GM12872 (cell line): ENCODE data around the gene ALK.
A peak's percentile ranks its signal among the peaks of the same experiment; 100 is the strongest.

ENCODE experiments used
- CTCF ChIP-seq: IDR thresholded peaks from 3 replicates; pipeline ENCODE4 v1.5.1; 2011; ENCODE audit warnings: low read depth, mild to moderate bottlenecking, low read length, moderate library complexity; ENCODE audit not compliant: insufficient read depth

The ALK gene

DNA sequence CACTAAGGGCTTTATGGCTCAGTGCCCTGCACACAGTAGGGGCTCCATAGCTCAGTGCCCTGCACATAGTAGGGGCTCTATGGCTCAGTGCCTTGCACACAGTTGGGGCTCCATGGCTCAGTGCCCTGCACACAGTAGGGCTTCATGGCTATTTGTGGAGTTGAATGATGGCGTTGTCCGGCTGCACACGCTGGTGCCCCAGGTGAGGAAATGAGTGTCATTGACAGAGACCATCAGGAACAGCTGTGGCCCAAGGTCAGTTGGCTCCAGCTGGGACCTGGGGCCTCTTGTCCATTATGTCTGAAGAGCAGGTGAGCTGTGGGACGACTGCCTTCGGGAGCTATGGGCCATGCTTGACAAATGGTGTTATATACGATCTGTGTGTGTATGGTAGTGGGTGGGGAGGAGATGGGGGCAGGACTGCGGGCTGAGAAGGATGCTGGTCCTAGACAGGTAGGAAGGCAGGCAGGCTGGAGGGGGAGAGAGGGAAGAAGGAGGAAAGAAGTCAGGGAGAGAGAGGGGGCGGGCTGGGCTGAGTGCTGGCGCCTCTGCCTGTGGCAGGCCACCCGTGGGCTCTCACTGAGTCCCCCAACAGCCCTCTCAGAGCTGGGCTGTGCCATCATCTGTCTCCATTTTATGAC lies 675.5 kb downstream of the ALK start:
- no peak for TF ChIP-seq CTCF

DNA sequence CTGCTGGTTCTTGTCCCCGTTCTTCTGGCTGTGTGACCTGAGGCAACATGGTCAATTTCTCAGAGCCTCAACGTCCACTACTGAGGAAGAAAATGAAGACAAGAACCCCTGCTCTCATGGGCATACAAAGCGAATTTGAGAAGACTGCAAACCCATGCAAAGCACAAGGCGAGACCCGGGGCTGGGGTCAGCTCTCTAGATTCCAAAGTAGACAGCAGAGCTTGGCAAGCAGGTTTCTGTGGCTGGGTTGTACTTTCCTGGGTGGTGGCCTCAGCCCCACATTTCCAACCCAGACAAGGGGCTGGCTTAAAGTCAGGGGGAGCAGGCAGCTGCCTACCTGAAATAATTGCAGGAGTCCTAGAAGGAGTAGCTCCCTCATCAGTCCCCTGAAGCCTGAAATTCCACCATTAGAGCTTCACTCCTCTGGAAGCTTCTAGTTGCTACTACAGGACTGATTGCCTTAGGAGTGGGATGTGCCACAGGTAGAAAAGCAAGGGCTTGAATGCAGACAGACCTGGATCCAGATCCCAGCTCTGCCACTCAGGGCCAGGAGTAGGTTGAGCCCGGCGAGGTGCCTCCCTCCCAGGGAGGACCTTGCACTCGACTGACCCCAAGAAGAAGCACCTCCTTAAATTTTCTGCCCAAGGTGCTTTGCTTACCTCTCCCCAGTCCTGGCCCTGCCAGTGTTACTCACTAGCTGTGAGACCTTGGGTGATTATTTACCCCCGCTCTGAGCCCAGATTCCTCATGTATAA lies 678.6 kb downstream of the ALK start:
- no peak for TF ChIP-seq CTCF

DNA sequence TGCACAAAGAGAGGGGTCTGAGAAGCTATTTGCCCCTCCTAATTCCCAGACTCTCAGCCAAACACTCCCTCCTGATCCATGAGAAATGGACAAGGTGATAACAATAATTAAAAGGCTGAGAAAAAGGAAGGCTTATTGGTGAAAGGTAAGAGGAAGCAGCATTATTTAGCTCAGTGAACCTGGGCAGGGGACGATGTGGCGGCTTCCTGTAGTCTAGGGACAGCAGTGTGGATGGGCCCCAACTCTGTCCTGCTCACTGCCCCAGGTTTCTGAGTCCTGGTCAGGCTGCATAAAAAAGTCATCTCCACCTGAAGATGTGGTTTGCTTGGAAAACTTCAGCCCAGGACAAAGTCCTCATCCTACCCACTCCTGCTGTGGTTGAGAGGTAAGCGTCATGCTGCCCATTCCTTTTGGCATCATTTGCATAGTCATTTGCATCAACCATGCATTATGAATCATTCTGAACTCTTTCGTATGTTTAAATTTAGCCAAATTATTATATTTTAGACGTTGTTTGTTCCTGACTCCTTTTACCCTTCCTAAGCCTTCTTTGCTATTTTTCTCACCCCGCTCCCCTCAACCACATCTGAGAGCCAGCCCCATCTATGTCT lies 679.3 kb downstream of the ALK start:
- TF ChIP-seq CTCF, result no peak

GRCh38 chr2:29241341-29241740 lies 680.0 kb downstream of the ALK start:
- TF ChIP-seq CTCF, result no peak

- TF ChIP-seq CTCF, result no peak
Measured at GRCh38 chr2:29240601-29241000, 680.8 kb downstream of the ALK start.

DNA sequence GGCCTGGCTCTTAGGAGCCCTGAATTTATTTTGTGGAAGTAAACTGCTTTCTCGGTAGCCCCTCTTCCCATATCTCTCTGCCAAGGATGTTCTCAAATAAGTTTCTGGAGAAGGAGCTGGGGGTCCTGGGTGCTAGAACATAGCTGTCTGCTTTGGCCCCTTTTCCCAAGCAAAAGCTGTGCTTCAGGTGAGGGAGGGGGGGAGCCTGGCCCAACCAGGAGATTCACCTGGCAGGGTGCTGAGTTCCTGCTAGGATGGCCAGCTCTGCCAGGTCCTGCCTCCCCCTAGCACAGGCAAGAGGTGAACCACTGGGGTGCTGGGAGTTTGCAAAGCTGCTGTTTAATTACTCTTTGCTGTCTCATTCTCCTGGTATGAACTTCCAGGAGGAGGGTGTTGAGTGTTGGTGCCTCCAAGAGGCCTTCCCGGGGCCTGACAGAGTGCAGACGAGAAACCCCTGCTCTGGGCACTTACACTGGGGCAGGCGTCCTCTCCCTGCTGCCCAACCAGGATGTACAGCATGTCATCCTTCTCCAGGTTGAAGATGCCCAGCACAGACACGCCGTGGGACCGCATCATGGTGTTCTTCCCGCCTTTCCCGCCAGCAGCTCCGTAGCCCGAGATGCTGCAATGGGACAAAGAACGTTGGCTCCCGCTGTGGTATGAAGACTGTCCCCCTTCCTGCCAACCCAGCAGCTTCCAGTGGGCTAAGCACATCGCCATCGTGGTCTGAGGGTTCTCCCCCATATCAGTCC lies 682.0 kb downstream of the ALK start:
- TF ChIP-seq CTCF, result no peak

DNA sequence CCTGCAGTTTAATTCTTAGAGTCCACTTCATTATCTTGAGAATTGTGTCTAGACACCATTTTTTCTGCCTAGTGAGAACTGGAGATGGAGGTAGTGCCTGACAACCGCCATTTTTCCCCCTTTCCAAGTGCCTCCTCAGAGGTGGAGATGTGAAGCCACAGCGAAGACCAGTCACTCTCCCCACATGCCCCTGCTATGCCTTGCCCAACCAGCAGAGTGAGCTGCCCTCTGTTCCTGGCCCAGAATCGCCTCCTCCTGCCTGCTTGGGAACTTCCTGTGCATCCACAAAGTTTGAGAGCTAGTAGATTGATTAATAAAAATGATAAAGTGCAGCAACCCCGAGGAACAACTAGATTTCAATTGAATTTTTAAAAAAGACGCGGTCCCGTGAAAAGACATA lies 682.9 kb downstream of the ALK start:
- peak; percentile 80 for TF ChIP-seq CTCF
